ENCODE measurements around the gene FSD1L. TPM values are rescaled to one million over a fixed set of nuclear protein-coding genes. Genes with fewer than 3 reads are reported as not detected.

FSD1L gene
- total RNA-seq, 6 donors from 2014 or later, result 4.1 to 14.7 (median 5.8) TPM

DNA sequence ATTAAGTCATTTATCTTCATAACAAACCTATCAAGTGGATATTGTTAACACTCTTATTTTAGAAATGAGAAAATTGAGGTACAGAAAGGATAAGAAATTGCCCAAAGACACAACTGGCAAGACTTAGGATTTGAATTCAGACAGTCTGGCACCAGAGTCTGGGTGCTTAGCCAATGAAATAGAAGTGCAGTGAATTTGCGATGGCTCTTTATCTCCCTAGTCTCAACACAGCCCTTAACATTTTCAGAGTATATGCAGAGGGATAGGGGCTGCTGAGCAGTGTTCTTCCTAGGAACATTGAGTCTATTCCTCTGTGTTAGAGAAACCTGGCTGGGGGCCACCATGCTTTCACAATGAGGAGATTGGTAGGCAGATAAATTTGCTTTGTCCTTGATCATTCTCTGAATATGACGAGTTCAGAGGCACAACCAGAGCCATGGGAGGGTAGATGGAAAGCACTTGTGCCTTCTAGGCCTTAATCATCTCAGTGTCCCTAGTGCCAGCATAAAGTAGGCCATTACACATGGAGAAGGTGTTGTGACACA is 6.1 kb upstream of the FSD1L start:
- Histone ChIP-seq H3K4me3 (no peak overlapping the region), H3K27me3 (no peaks in the 10 kb centered on the region), H3K27ac (no peak overlapping the region), H3K9me3 (no peaks in the 10 kb centered on the region), H3K36me3 (no peaks in the 10 kb centered on the region), H3K4me1 (no peaks in the 10 kb centered on the region)
- TF ChIP-seq, protein P1, sequence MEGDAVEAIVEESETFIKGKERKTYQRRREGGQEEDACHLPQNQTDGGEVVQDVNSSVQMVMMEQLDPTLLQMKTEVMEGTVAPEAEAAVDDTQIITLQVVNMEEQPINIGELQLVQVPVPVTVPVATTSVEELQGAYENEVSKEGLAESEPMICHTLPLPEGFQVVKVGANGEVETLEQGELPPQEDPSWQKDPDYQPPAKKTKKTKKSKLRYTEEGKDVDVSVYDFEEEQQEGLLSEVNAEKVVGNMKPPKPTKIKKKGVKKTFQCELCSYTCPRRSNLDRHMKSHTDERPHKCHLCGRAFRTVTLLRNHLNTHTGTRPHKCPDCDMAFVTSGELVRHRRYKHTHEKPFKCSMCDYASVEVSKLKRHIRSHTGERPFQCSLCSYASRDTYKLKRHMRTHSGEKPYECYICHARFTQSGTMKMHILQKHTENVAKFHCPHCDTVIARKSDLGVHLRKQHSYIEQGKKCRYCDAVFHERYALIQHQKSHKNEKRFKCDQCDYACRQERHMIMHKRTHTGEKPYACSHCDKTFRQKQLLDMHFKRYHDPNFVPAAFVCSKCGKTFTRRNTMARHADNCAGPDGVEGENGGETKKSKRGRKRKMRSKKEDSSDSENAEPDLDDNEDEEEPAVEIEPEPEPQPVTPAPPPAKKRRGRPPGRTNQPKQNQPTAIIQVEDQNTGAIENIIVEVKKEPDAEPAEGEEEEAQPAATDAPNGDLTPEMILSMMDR (IDR thresholded peaks at IDR 0.05), result no peak
- TF ChIP-seq EP300 (IDR thresholded peaks at IDR 0.05) (no peak), POLR2AphosphoS5 (IDR thresholded peaks at IDR 0.05) (no peak), POLR2A (IDR thresholded peaks at IDR 0.05) (no peak)
- ATAC-seq (ENCODE audit: low FRiP score in 2 of 2) (no peak), DNase-seq (no peak)
- WGBS, 2 donors, result 57 to 65% methylated on average over 2 of the region's 2 CpGs

DNA sequence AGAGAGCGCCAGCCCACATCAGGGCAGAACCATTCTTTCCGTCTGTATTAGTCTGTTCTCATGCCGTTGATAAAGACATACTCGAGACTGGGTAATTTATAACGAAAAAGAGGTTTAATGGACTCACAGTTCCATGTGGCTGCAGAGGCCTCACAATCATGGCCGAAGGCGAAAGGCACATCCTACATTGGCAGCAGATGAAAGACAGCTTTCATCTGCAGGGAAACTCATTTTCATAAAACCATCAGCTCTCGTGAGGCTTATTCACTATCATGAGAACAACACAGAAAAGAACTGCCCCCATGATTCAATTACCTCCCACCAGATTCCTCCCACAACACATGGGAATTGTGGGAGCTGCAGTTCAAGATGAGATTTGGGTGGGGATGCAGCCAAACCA is 4.7 kb upstream of the FSD1L start:
- no peak overlapping the region for H3K4me3 ChIP-seq
- WGBS, 2 donors, result 87 to 89% methylated on average over 8 of the region's 8 CpGs
- DNase-seq (no peak), ATAC-seq (ENCODE audit: low FRiP score in 2 of 2) (no peak)
- TF ChIP-seq POLR2AphosphoS5 (IDR thresholded peaks at IDR 0.05) (no peak), POLR2A (IDR thresholded peaks at IDR 0.05) (no peak), EP300 (IDR thresholded peaks at IDR 0.05) (no peak)
- TF ChIP-seq, protein P1 (IDR thresholded peaks at IDR 0.05), result no peak
- no peak overlapping the region for H3K27ac ChIP-seq
- H3K4me1 ChIP-seq, result peaks cover 0 to 5% (median 4%) of the 10 kb centered on the region in 4 donors
- no peaks in the 10 kb centered on the region for H3K27me3 ChIP-seq
- H3K9me3 ChIP-seq, result no peaks in the 10 kb centered on the region
- H3K36me3 ChIP-seq, result no peaks in the 10 kb centered on the region

DNA sequence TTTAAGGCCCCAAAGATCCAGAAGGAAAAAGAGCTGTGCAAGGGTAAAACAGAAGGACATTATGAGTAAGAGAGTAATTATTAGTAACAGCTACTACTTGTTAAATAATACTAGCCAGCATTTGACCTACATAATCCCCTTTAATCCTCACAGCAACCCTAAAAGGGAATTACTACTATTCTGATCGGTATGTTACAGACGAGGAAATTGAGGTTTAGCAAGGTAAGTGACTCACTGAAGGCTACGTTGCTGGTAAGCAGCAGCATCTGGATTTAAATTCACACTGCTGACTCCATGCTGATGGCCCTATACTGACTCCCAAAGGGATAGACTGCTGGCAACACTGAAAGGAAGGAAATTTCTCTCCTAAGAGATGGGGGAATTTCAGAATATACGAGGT is 3.7 kb upstream of the FSD1L start:
- TF ChIP-seq, protein P1 (IDR thresholded peaks at IDR 0.05), result no peak
- TF ChIP-seq EP300 (IDR thresholded peaks at IDR 0.05), result no peak
- TF ChIP-seq POLR2AphosphoS5 (IDR thresholded peaks at IDR 0.05), result no peak
- TF ChIP-seq POLR2A (IDR thresholded peaks at IDR 0.05), result no peak
- DNase-seq, result no peak

DNA sequence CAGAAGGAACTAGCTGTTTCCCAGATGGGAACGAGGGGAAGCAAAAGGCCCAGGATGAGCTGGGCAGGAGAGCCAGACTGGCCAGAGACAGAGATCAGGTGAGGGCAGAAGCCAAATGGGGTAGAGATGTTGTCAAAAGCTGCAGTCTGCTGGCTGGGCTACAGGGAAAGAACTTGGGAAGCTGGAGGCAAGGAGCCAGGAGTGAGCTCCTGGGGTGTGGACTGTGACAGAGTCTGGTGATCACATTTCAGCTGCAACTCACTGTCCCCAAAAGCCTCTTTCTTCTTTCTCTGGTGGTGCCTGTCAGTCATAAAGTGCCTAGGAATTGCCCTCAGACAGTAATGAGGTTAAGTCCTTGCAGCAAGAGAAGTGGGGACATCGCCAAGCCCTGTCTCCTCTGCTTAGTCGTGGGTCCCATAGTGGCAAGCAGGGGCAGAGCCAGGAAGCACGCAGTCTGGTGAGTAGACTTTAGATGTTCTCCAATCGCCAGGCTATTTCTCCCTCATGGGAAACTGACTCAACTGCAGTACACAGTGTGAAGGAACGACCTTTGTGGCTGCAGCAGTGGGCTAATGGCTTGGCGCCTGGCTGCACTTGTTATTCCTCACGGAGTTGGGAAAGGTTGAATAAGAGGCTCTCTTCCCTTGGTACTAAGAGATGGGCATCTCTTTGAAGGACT is 2.5 kb upstream of the FSD1L start:
- 88 to 91% methylated on average over 5 to 8 of the region's 8 CpGs for WGBS, 2 donors

More for the DNA sequence above, 3.7 kb upstream of the FSD1L start:
- H3K27ac ChIP-seq, result no peak overlapping the region
- ATAC-seq (ENCODE audit: low FRiP score in 2 of 2), result no peak
- H3K36me3 ChIP-seq, result no peaks in the 10 kb centered on the region
- no peaks in the 10 kb centered on the region for H3K27me3 ChIP-seq
- peaks cover 3 to 11% (median 6%) of the 10 kb centered on the region in 4 donors for H3K4me1 ChIP-seq
- H3K9me3 ChIP-seq, result no peaks in the 10 kb centered on the region
- WGBS, 2 donors, result 64 to 81% methylated on average over 4 of the region's 4 CpGs
- no peak overlapping the region for H3K4me3 ChIP-seq

More for the DNA sequence above, 2.5 kb upstream of the FSD1L start:
- no peaks in the 10 kb centered on the region for H3K9me3 ChIP-seq
- no peak for TF ChIP-seq POLR2A (IDR thresholded peaks at IDR 0.05)
- TF ChIP-seq, protein P1 (IDR thresholded peaks at IDR 0.05), result no peak
- TF ChIP-seq POLR2AphosphoS5 (IDR thresholded peaks at IDR 0.05), result no peak
- no peak for TF ChIP-seq EP300 (IDR thresholded peaks at IDR 0.05)
- no peaks in the 10 kb centered on the region for H3K27me3 ChIP-seq
- H3K36me3 ChIP-seq, result no peaks in the 10 kb centered on the region
- no peak for ATAC-seq (ENCODE audit: low FRiP score in 2 of 2)
- DNase-seq, result no peak
- peaks cover 3 to 16% (median 8%) of the 10 kb centered on the region in 4 donors for H3K4me1 ChIP-seq
- no peak overlapping the region for H3K27ac ChIP-seq
- no peak overlapping the region for H3K4me3 ChIP-seq
